ENCODE data around the gene LRRC74A.

DNA sequence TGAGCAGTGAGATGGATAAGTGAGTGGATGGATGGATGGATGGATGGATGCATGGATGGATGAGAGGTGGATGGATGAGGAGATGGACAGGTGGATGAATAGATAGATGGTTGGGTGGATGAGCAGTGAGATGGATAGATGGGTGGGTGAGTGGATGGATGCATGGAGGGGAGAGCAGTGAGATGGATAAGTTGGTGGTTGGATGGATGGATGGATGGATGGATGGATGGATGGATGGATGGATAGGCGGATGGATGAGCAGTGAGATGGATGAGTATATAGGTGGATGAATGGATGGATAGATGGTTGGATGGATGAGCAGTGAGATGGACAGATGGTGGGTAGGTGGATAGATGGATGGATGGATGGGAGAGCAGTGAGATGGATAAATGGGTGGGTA is 30.6 kb downstream of the LRRC74A start:
- no peak for TF ChIP-seq POLR2A (IDR thresholded peaks at IDR 0.05)
- TF ChIP-seq, protein P1, sequence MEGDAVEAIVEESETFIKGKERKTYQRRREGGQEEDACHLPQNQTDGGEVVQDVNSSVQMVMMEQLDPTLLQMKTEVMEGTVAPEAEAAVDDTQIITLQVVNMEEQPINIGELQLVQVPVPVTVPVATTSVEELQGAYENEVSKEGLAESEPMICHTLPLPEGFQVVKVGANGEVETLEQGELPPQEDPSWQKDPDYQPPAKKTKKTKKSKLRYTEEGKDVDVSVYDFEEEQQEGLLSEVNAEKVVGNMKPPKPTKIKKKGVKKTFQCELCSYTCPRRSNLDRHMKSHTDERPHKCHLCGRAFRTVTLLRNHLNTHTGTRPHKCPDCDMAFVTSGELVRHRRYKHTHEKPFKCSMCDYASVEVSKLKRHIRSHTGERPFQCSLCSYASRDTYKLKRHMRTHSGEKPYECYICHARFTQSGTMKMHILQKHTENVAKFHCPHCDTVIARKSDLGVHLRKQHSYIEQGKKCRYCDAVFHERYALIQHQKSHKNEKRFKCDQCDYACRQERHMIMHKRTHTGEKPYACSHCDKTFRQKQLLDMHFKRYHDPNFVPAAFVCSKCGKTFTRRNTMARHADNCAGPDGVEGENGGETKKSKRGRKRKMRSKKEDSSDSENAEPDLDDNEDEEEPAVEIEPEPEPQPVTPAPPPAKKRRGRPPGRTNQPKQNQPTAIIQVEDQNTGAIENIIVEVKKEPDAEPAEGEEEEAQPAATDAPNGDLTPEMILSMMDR (IDR thresholded peaks at IDR 0.05), result no peak

Data from right lobe of liver (tissue), 4 donors.